Renal cortical epithelial cell (primary cell): ENCODE data around the gene CCL1. TPM values are rescaled to one million over a fixed set of nuclear protein-coding genes. Genes with fewer than 3 reads are reported as not detected.

Source experiments
- DNase-seq: peaks from one replicate; pipeline ENCODE4 v3.0.0-alpha.2; 2011; ENCODE audit warnings: low read depth
- total RNA-seq: library from RNA; depleted of rRNA; stranded (reverse); fragments of >200 nt; gene quantifications from 2 replicates; pipeline ENCODE4 v1.2.3, GENCODE V29; 2014

The CCL1 gene
- not detected in 2 replicates for total RNA-seq

- DNase-seq = no peak
Measured at GRCh38 chr17:34363183-34363661, at the start of gene CCL1. Gene CCL1, minus strand, starts transcription at chr17:34363233. Its CDS starts 72 bp downstream, at chr17:34363161.

- no peak for DNase-seq
Measured at GRCh38 chr17:34412534-34412933, 49.5 kb upstream of the CCL1 start.

GRCh38 chr17:34411646-34412421 is 48.8 kb upstream of the CCL1 start:
- DNase-seq = no peak

- no peak for DNase-seq
Measured at GRCh38 chr17:34409352-34409751, 46.3 kb upstream of the CCL1 start.

GRCh38 chr17:34408439-34408838 is 45.4 kb upstream of the CCL1 start:
- no peak for DNase-seq

- DNase-seq = no peak
Measured at GRCh38 chr17:34406226-34406625, 43.2 kb upstream of the CCL1 start.

GRCh38 chr17:34403006-34403405 is 40.0 kb upstream of the CCL1 start:
- no peak for DNase-seq

GRCh38 chr17:34401165-34401564 is 38.1 kb upstream of the CCL1 start:
- DNase-seq = no peak

- DNase-seq = no peak
Measured at GRCh38 chr17:34400301-34400931, 37.4 kb upstream of the CCL1 start.

GRCh38 chr17:34399725-34400124 is 36.7 kb upstream of the CCL1 start:
- DNase-seq = no peak

GRCh38 chr17:34398990-34399389 is 36.0 kb upstream of the CCL1 start:
- DNase-seq = no peak

- no peak for DNase-seq
Measured at GRCh38 chr17:34397265-34397664, 34.2 kb upstream of the CCL1 start.

GRCh38 chr17:34393401-34393800 is 30.4 kb upstream of the CCL1 start:
- DNase-seq = no peak

GRCh38 chr17:34391241-34391640 is 28.2 kb upstream of the CCL1 start:
- DNase-seq = no peak

GRCh38 chr17:34390649-34391048 is 27.6 kb upstream of the CCL1 start:
- DNase-seq = no peak

- DNase-seq = no peak
Measured at GRCh38 chr17:34389126-34389750, 26.2 kb upstream of the CCL1 start.

- DNase-seq = no peak
Measured at GRCh38 chr17:34387566-34387965, 24.5 kb upstream of the CCL1 start.

GRCh38 chr17:34386697-34387550 is 23.9 kb upstream of the CCL1 start:
- DNase-seq = no peak

- DNase-seq = no peak
Measured at GRCh38 chr17:34386343-34386696, 23.3 kb upstream of the CCL1 start.

- DNase-seq = no peak
Measured at GRCh38 chr17:34384822-34385605, 22.0 kb upstream of the CCL1 start.

GRCh38 chr17:34384271-34384670 is 21.2 kb upstream of the CCL1 start:
- DNase-seq = no peak
